ENCODE data around the gene TSC22D2. TPM values are rescaled to one million over a fixed set of nuclear protein-coding genes. Genes with fewer than 3 reads are reported as not detected.

The TSC22D2 gene
- total RNA-seq, 3 donors from 2014 or later = 21.8 to 35.5 (median 31.3) TPM

DNA sequence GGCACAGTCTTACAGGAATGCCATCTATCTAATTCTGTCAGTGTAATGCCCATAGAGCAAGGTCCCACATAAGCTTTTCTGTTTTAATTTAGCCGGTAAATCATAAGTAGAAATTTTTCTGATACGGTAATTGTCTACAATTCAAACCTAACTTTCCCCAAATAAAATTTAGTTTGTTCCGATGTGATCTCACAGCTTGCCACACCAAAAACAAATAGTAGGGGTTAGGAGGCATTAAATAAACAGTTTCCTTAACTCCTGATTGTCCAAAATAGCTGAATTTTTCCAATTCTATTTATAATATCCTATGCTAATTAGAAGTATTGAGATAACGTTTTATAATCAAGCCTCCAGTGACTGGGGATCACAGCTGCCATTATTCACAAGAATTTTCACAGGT is 53.3 kb downstream of the TSC22D2 start:
- no peaks in the 10 kb centered on the region for H3K9me3 ChIP-seq
- H3K4me1 ChIP-seq (ENCODE audit: low read depth) = no peaks in the 10 kb centered on the region
- H3K4me3 ChIP-seq = no peak overlapping the region
- TF ChIP-seq, protein P1, sequence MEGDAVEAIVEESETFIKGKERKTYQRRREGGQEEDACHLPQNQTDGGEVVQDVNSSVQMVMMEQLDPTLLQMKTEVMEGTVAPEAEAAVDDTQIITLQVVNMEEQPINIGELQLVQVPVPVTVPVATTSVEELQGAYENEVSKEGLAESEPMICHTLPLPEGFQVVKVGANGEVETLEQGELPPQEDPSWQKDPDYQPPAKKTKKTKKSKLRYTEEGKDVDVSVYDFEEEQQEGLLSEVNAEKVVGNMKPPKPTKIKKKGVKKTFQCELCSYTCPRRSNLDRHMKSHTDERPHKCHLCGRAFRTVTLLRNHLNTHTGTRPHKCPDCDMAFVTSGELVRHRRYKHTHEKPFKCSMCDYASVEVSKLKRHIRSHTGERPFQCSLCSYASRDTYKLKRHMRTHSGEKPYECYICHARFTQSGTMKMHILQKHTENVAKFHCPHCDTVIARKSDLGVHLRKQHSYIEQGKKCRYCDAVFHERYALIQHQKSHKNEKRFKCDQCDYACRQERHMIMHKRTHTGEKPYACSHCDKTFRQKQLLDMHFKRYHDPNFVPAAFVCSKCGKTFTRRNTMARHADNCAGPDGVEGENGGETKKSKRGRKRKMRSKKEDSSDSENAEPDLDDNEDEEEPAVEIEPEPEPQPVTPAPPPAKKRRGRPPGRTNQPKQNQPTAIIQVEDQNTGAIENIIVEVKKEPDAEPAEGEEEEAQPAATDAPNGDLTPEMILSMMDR (IDR thresholded peaks at IDR 0.05) = no peak
- DNase-seq (no peak), ATAC-seq (no peak)
- H3K36me3 ChIP-seq (ENCODE audit: low read depth) = no peaks in the 10 kb centered on the region
- intact Hi-C loops (cut with DNase I, micrococcal nuclease) = no loop called here

- H3K4me1 ChIP-seq (ENCODE audit: low read depth) = no peaks in the 10 kb centered on the region
- no peak overlapping the region for H3K4me3 ChIP-seq
- no peaks in the 10 kb centered on the region for H3K36me3 ChIP-seq (ENCODE audit: low read depth)
- TF ChIP-seq, protein P1 (IDR thresholded peaks at IDR 0.05) = no peak
- no peak for ATAC-seq
- intact Hi-C loops (cut with DNase I, micrococcal nuclease) = no loop called here
- H3K9me3 ChIP-seq = no peaks in the 10 kb centered on the region
- no peak for DNase-seq
Observed at GRCh38 chr3:150462108-150462507, 54.0 kb downstream of the TSC22D2 start.

GRCh38 chr3:150464684-150465083 is 56.6 kb downstream of the TSC22D2 start:
- ATAC-seq = no peak
- Histone ChIP-seq H3K4me3 (no peak overlapping the region), H3K4me1 (ENCODE audit: low read depth) (peaks cover 8% of the 10 kb centered on the region), H3K36me3 (ENCODE audit: low read depth) (no peaks in the 10 kb centered on the region), H3K9me3 (no peaks in the 10 kb centered on the region)
- no peak for DNase-seq
- TF ChIP-seq, protein P1 (IDR thresholded peaks at IDR 0.05) = no peak
- intact Hi-C loops (cut with DNase I, micrococcal nuclease) = no loop called here

DNA sequence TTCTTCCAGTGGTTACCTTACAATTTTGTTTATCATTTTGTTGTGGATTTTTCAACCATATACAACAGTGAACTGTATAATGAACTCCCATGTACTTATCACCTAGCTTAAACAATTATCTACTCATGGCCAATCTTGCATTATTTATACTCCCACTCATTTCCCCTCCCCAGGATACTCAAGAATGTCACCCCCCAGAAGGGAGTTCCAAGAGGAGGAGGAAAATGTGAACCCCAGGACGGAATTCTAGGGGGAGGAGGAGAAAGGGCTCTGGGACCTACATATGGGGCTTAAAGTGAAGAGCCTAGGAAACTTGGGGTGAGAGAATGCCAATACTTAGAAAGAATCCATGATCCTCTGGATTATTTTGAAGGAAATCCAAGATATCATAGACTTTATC is 59.3 kb downstream of the TSC22D2 start:
- TF ChIP-seq, protein P1 (IDR thresholded peaks at IDR 0.05) = no peak
- no peaks in the 10 kb centered on the region for H3K9me3 ChIP-seq
- DNase-seq = no peak
- H3K4me3 ChIP-seq = no peak overlapping the region
- no peak for ATAC-seq
- H3K36me3 ChIP-seq (ENCODE audit: low read depth) = no peaks in the 10 kb centered on the region
- H3K4me1 ChIP-seq (ENCODE audit: low read depth) = peaks cover 8% of the 10 kb centered on the region
- intact Hi-C loops (cut with DNase I, micrococcal nuclease) = no loop called here

GRCh38 chr3:150469031-150469930 is 61.2 kb downstream of the TSC22D2 start:
- peaks cover 8% of the 10 kb centered on the region for H3K4me1 ChIP-seq (ENCODE audit: low read depth)
- intact Hi-C loops (cut with DNase I, micrococcal nuclease) = no loop called here
- DNase-seq = peak in 2 of 3 donors; percentile 39 to 61
- no peaks in the 10 kb centered on the region for H3K36me3 ChIP-seq (ENCODE audit: low read depth)
- peak; percentile 92 for ATAC-seq
- no peaks in the 10 kb centered on the region for H3K9me3 ChIP-seq
- TF ChIP-seq, protein P1 (IDR thresholded peaks at IDR 0.05) = no peak
- H3K4me3 ChIP-seq = no peak overlapping the region
